CD14-positive monocyte (primary cell): Measurements from ENCODE around the gene RECK. TPM values are rescaled to one million over a fixed set of nuclear protein-coding genes. Genes with fewer than 3 reads are reported as not detected.
"Not testable (repeated sequence)": the region's sequence is repeated elsewhere in the genome, so short reads cannot be mapped to it uniquely, and the experiment has no call there.

Experiments used
- DNase-seq, 3 donors: peaks; one replicate each; pipeline ENCODE4 v3.0.0-alpha.2; 2011 to 2022
- H2AFZ ChIP-seq: 2 replicates; pipeline ENCODE4 v1.6.0; 2012; ENCODE audit warnings: mild to moderate bottlenecking, low read depth, low read length, inconsistent platforms; ENCODE audit not compliant: insufficient read depth, poor library complexity, severe bottlenecking
- H3K27ac ChIP-seq, 2 donors: 1 replicate in 1 of 2; 2 replicates in 1 of 2; pipeline ENCODE4 v1.5.1; 2012 to 2013; ENCODE audit warnings: low read length in 2 of 2, control low read depth in 1 of 2, inconsistent platforms in 1 of 2, low read depth in 1 of 2, mild to moderate bottlenecking in 1 of 2
- H3K27me3 ChIP-seq, 2 donors: one replicate each; pipeline versions ENCODE4 v1.6.0 to v1.6.1; 2011 to 2013; ENCODE audit warnings: low read length in 2 of 2; ENCODE audit not compliant: control insufficient read depth in 2 of 2, insufficient read depth in 2 of 2
- H3K36me3 ChIP-seq, 2 donors: replicated peaks in 1 of 2; 1 replicate in 1 of 2; 2 replicates in 1 of 2; pipeline versions ENCODE4 v1.5.1 to v1.6.1; 2012 to 2013; ENCODE audit warnings: low read length in 2 of 2, control low read depth in 1 of 2, inconsistent platforms in 1 of 2, mild to moderate bottlenecking in 1 of 2; ENCODE audit not compliant: insufficient read depth in 2 of 2, control insufficient read depth in 1 of 2
- H3K4me1 ChIP-seq, 2 donors: 1 replicate in 1 of 2; 2 replicates in 1 of 2; pipeline versions ENCODE4 v1.5.1 to v1.6.1; 2012 to 2013; ENCODE audit warnings: low read length in 2 of 2, control low read depth in 1 of 2, inconsistent platforms in 1 of 2, mild to moderate bottlenecking in 1 of 2, moderate library complexity in 1 of 2; ENCODE audit not compliant: insufficient read depth in 2 of 2, control insufficient read depth in 1 of 2
- H3K4me2 ChIP-seq: replicated peaks from 2 replicates; pipeline ENCODE3; 2012; ENCODE audit warnings: low read length, moderate library complexity, mild to moderate bottlenecking; ENCODE audit not compliant: poor library complexity, severe bottlenecking; ENCODE audit errors: extremely low read depth
- H3K4me3 ChIP-seq, 3 experiments: fragments of 200-600 bp in 1 of 3; sonication (generic) in 1 of 3; replicated peaks in 1 of 3; 1 replicate in 2 of 3; 2 replicates in 1 of 3; pipeline ENCODE4 v1.5.1; 2011 to 2013; ENCODE audit warnings: low read length in 3 of 3, mild to moderate bottlenecking in 3 of 3, control low read depth in 2 of 3, low read depth in 2 of 3, inconsistent platforms in 1 of 3, moderate library complexity in 1 of 3
- H3K79me2 ChIP-seq: 2 replicates; pipeline ENCODE4 v1.6.0; 2012; ENCODE audit warnings: mild to moderate bottlenecking, control low read depth, inconsistent platforms, low read length, moderate library complexity; ENCODE audit not compliant: insufficient read depth
- H3K9ac ChIP-seq: 2 replicates; pipeline ENCODE4 v1.6.0; 2017; ENCODE audit warnings: low read length, mild to moderate bottlenecking; ENCODE audit not compliant: insufficient read depth, poor library complexity, severe bottlenecking
- H3K9me3 ChIP-seq, 2 donors: replicated peaks in 1 of 2; 1 replicate in 1 of 2; 2 replicates in 1 of 2; pipeline versions ENCODE4 v1.5.1 to v1.6.1; 2012 to 2013; ENCODE audit warnings: low read length in 2 of 2, control low read depth in 1 of 2; ENCODE audit not compliant: control insufficient read depth in 1 of 2, insufficient read depth in 1 of 2
- H4K20me1 ChIP-seq: 2 replicates; pipeline ENCODE4 v1.6.0; 2012; ENCODE audit warnings: mild to moderate bottlenecking, low read length, control low read depth, moderate library complexity; ENCODE audit not compliant: insufficient read depth
- H3K27ac Mint-ChIP-seq, 7 donors: one replicate each; pipeline ENCODE4 v1.8.0; 2020; ENCODE audit warnings: mild to moderate bottlenecking in 7 of 7, mixed read lengths in 7 of 7, moderate library complexity in 6 of 7, inconsistent platforms in 2 of 7
- H3K27me3 Mint-ChIP-seq, 3 donors: one replicate each; pipeline ENCODE4 v1.8.0; 2021 to 2022; ENCODE audit warnings: low read depth in 3 of 3, mild to moderate bottlenecking in 3 of 3, mixed read lengths in 3 of 3, moderate library complexity in 3 of 3, inconsistent platforms in 1 of 3
- H3K36me3 Mint-ChIP-seq, 2 donors: one replicate each; pipeline ENCODE4 v1.8.0; 2020; ENCODE audit warnings: mixed read lengths in 2 of 2, inconsistent platforms in 1 of 2, mild to moderate bottlenecking in 1 of 2
- H3K4me1 Mint-ChIP-seq: one replicate; pipeline ENCODE4 v1.8.0; 2020; ENCODE audit warnings: mild to moderate bottlenecking, mixed read lengths
- H3K4me3 Mint-ChIP-seq, 2 donors: one replicate each; pipeline ENCODE4 v1.8.0; 2020; ENCODE audit warnings: mild to moderate bottlenecking in 2 of 2, mixed read lengths in 2 of 2, moderate library complexity in 1 of 2
- H3K9me3 Mint-ChIP-seq, 7 donors: one replicate each; pipeline ENCODE4 v1.8.0; 2020 to 2022; ENCODE audit warnings: mixed read lengths in 7 of 7, mild to moderate bottlenecking in 6 of 7, moderate library complexity in 6 of 7, inconsistent platforms in 2 of 7
- WGBS: methylation state at CpG from one replicate; pipeline ENCODE4 v1.1.5; 2013; ENCODE audit warnings: missing lambda C conversion rate; ENCODE audit not compliant: insufficient coverage; 5-methylcytosine and 5-hydroxymethylcytosine counted together
- intact Hi-C, 2 donors: fragments of 100-400 bp; cut with micrococcal nuclease; formaldehyde crosslinking; loops; one replicate each; pipeline versions ENCODE4 v1.15.0 to v1.15.1; 2023
- polyA plus RNA-seq, 3 donors: library from polyadenylated mRNA; depleted of rRNA in 1 of 3; unstranded in 2 of 3; stranded (reverse) in 1 of 3; fragments of 300-500 nt in 2 of 3; fragments of >200 nt in 1 of 3; fragmentation: Illumina TruSeq in 2 of 3; gene quantifications; 1 replicate in 2 of 3; 2 replicates in 1 of 3; pipeline ENCODE4 v1.2.3, GENCODE V29; 2012 to 2021
- TF ChIP-seq, protein P1 (sequence below): fragments of 200-600 bp; IDR thresholded peaks from one replicate; pipeline ENCODE4 v1.8.0; 2022; ENCODE audit warnings: antibody characterized with exemption, mild to moderate bottlenecking

The RECK gene
- polyA plus RNA-seq, 3 donors, result 5.0 to 5.2 (median 5.1) TPM

DNA sequence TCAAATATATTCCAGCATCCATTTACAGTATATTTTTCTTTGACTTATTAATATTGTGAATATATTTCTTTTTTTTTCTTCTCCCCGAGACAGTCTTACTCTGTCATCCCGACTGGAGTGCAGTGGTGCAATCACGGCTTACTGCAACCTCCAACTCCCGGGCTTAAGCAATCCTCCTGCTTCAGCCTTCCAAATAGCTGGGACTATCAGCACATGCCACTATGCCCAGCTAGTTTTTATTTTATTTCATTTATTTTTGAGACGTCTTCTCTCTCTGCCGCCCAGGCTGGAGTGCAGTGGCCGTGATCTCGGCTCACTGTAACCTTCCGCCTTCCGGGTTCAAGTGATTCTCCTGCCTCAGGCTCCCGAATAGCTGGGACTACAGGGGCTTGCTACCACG is 92.4 kb downstream of the RECK start:
- WGBS, result 43% methylated on average over 7 of the region's 12 CpGs
- Histone ChIP-seq H3K4me2 (peak overlapping the region; percentile 73), H3K4me1 (peaks cover 56 to 68% of the 10 kb centered on the region in 2 donors), H3K9ac (peak overlapping the region; percentile 31), H3K4me3 (peak overlapping the region in 1 of 3 experiments; percentile 66), H3K27me3 (no peaks in the 10 kb centered on the region), H3K9me3 (no peaks in the 10 kb centered on the region), H2AFZ (no peak overlapping the region), H4K20me1 (no peaks in the 10 kb centered on the region), H3K36me3 (no peaks in the 10 kb centered on the region), H3K27ac (peak overlapping the region; percentile 88 to 98), H3K79me2 (peaks cover 20% of the 10 kb centered on the region)
- intact Hi-C loops, result loop anchor here in 1 of 2 donors (5.0 kb wide), 1 partner anchor 38 kb away; the partner anchor contains the start of gene CCIN
- Mint-ChIP-seq H3K4me3 (peak overlapping the region in 1 of 2 donors; percentile 11), H3K4me1 (peaks cover 65% of the 10 kb centered on the region), H3K9me3 (peaks cover 0 to 5% (median 0%) of the 10 kb centered on the region in 7 donors), H3K27ac (peak overlapping the region; percentile 93 to 99 (median 98)), H3K36me3 (peaks cover 0 to 2% of the 10 kb centered on the region in 2 donors), H3K27me3 (peaks cover 0 to 4% (median 0%) of the 10 kb centered on the region in 3 donors)
- DNase-seq, result peak in 2 of 3 donors; percentile 76 to 79
- TF ChIP-seq, protein P1, sequence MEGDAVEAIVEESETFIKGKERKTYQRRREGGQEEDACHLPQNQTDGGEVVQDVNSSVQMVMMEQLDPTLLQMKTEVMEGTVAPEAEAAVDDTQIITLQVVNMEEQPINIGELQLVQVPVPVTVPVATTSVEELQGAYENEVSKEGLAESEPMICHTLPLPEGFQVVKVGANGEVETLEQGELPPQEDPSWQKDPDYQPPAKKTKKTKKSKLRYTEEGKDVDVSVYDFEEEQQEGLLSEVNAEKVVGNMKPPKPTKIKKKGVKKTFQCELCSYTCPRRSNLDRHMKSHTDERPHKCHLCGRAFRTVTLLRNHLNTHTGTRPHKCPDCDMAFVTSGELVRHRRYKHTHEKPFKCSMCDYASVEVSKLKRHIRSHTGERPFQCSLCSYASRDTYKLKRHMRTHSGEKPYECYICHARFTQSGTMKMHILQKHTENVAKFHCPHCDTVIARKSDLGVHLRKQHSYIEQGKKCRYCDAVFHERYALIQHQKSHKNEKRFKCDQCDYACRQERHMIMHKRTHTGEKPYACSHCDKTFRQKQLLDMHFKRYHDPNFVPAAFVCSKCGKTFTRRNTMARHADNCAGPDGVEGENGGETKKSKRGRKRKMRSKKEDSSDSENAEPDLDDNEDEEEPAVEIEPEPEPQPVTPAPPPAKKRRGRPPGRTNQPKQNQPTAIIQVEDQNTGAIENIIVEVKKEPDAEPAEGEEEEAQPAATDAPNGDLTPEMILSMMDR, result no peak

DNA sequence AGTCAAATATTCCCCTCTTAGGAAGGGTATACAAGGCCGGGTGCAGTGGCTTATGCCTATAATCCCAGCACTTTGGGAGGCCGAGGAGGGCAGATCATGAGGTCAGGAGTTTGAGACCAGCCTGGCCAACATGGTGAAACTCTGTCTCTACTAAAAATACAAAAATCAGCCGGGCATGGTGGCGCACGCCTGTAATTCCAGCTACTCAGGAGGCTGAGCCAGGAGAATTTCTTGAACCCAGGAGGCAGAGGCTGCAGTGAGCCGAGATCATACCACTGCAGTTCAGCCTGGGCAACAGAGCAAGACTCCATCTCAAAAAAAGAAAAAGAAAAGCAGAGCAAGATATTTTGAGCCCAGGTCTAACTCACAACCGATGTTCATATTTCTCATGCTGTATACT is 95.0 kb downstream of the RECK start:
- Mint-ChIP-seq H3K4me1 (peaks cover 48% of the 10 kb centered on the region), H3K27ac (peak overlapping the region in 3 of 7 donors; percentile 46 to 77 (median 68))
- H3K9me3 ChIP-seq, DNase-seq, H3K9me3 Mint-ChIP-seq, H3K27ac ChIP-seq, H3K4me3 ChIP-seq, H3K27me3 ChIP-seq, intact Hi-C loops, H3K27me3 Mint-ChIP-seq, H4K20me1 ChIP-seq, H3K36me3 ChIP-seq, H3K36me3 Mint-ChIP-seq, H2AFZ ChIP-seq, H3K4me2 ChIP-seq, H3K9ac ChIP-seq, H3K4me3 Mint-ChIP-seq: not testable (repeated sequence)
- Histone ChIP-seq H3K79me2 (peaks cover 20% of the 10 kb centered on the region), H3K4me1 (peaks cover 37 to 53% of the 10 kb centered on the region in 2 donors)
- 89% methylated on average over 5 of the region's 7 CpGs for WGBS
